Tibial artery (tissue), 4 donors: Measurements from ENCODE around the gene CNOT3.

Experiments used
- DNase-seq, 2 donors: peaks; one replicate each; pipeline ENCODE4 v3.0.0-alpha.2; 2019
- H3K27ac ChIP-seq, 2 donors: fragments of 200-600 bp; sonication (generic) in 1 of 2; 1 replicate in 1 of 2; 2 replicates in 1 of 2; pipeline ENCODE4 v1.5.1; 2018 to 2019; ENCODE audit warnings: mild to moderate bottlenecking in 1 of 2
- H3K27me3 ChIP-seq, 2 donors: fragments of 200-600 bp; sonication (generic) in 1 of 2; one replicate each; pipeline versions ENCODE4 v1.5.1 to v1.6.0; 2016 to 2019
- H3K36me3 ChIP-seq, 3 donors: fragments of 200-600 bp; sonication (generic) in 2 of 3; one replicate each; pipeline ENCODE4 v1.5.1; 2016 to 2019; ENCODE audit warnings: mild to moderate bottlenecking in 2 of 3
- H3K4me1 ChIP-seq, 4 donors: fragments of 200-600 bp; sonication (generic) in 2 of 4; 1 replicate in 3 of 4; 2 replicates in 1 of 4; pipeline ENCODE4 v1.5.1; 2016 to 2019
- H3K4me3 ChIP-seq, 2 donors: fragments of 200-600 bp; sonication (generic) in 1 of 2; 1 replicate in 1 of 2; 2 replicates in 1 of 2; pipeline ENCODE4 v1.5.1; 2018 to 2019; ENCODE audit warnings: mild to moderate bottlenecking in 2 of 2
- H3K9me3 ChIP-seq, 3 donors: fragments of 200-600 bp; sonication (generic) in 1 of 3; one replicate each; pipeline ENCODE4 v1.5.1; 2016 to 2019
- intact Hi-C: fragments of 100-400 bp; cut with DNase I; formaldehyde crosslinking; loops from one replicate; pipeline ENCODE4 v1.15.0; 2023; ENCODE audit warnings: low total_unique reads
- TF ChIP-seq, protein P1 (sequence below), 2 experiments: fragments of 200-600 bp in 1 of 2; fragments of 450-650 bp in 1 of 2; IDR thresholded peaks; one replicate each; pipeline ENCODE4 v1.5.1; 2017 to 2019; ENCODE audit warnings: antibody characterized with exemption in 2 of 2, mild to moderate bottlenecking in 1 of 2, moderate library complexity in 1 of 2

CNOT3 gene

DNA sequence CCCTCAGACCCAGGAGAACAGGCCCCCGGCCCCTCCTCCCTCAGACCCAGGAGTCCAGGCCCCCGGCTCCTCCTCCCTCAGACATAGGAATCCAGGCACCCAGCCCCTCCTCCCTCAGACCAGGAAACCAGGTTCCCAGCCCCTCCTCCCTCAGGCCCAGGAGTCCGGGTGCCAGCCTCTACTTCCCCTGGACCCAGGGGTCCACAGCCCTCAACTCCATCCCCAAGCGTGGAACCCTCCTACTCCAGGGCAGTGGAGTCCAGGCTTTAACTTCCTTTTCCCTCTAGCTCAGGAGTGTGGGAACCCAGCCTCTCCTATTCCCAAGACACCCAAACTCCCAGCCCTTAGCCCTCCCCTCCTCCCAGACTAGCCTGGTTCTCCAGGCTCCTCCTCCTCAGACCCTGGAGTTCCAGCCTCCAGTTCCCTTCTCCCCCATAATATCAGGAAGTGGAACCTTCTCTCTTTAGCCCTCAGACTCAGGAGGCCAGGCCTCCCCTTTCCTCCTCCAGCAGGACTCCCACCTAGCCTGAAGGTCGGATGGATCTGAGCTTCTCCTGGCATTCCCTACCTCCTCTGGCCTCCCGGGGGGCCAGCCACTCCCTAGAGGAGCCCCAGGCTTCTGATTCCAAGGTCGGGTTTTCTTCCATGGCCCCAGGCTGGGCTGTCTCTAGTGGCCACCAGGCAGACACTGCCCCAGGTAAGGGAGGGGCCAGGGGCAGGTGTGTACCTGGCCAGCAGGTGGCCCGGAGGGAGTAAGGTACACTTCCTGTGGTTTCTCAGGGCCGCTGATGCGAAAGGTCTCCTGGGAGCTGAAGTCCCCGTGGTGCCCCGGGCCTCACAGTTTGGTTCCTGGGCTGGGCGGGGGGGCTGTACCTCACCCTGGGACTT is 35.2 kb downstream of the CNOT3 start, which contains the start of gene TMC4:
TSS of gene TMC4 (minus strand) at position 690 of the 888 bp plus-strand sequence. CDS start at position 647, 43 bp downstream.
- Histone ChIP-seq H3K4me1 (peaks cover 0 to 18% (median 3%) of the 10 kb centered on the region in 4 donors), H3K9me3 (no peaks in the 10 kb centered on the region), H3K36me3 (peaks cover 0 to 12% (median 10%) of the 10 kb centered on the region in 3 donors), H3K27me3 (peaks cover 0 to 21% of the 10 kb centered on the region in 2 donors), H3K27ac (no peak within 1 kb of the TSS), H3K4me3 (no peak within 1 kb of the TSS)
- DNase-seq, result no peak
- TF ChIP-seq, protein P1, sequence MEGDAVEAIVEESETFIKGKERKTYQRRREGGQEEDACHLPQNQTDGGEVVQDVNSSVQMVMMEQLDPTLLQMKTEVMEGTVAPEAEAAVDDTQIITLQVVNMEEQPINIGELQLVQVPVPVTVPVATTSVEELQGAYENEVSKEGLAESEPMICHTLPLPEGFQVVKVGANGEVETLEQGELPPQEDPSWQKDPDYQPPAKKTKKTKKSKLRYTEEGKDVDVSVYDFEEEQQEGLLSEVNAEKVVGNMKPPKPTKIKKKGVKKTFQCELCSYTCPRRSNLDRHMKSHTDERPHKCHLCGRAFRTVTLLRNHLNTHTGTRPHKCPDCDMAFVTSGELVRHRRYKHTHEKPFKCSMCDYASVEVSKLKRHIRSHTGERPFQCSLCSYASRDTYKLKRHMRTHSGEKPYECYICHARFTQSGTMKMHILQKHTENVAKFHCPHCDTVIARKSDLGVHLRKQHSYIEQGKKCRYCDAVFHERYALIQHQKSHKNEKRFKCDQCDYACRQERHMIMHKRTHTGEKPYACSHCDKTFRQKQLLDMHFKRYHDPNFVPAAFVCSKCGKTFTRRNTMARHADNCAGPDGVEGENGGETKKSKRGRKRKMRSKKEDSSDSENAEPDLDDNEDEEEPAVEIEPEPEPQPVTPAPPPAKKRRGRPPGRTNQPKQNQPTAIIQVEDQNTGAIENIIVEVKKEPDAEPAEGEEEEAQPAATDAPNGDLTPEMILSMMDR (IDR thresholded peaks at IDR 0.05), result no peak
- intact Hi-C loops, result no loop called here

DNA sequence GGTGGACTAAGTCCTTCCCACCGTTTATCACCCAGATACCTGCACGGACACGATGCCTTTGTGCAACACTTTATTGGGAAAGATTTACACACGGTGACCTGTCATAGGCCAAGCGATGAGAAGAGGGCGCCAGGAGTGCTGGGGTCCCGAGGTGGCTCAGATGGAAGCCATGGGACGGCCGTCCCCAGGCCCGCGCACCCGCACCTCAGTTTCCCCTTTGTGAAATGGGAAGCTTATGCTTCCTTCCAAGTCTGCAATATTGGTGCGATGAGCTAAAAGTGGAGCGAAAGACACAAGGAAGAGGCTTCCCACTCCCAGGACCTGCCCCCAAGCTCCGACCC is 35.8 kb downstream of the CNOT3 start:
- TF ChIP-seq, protein P1 (IDR thresholded peaks at IDR 0.05), result no peak
- Histone ChIP-seq H3K36me3 (peaks cover 0 to 16% (median 16%) of the 10 kb centered on the region in 3 donors), H3K4me3 (no peak overlapping the region), H3K27ac (no peak overlapping the region), H3K4me1 (peaks cover 0 to 15% (median 2%) of the 10 kb centered on the region in 4 donors), H3K9me3 (no peaks in the 10 kb centered on the region), H3K27me3 (peaks cover 0 to 21% of the 10 kb centered on the region in 2 donors)
- DNase-seq, result no peak
- intact Hi-C loops, result no loop called here

DNA sequence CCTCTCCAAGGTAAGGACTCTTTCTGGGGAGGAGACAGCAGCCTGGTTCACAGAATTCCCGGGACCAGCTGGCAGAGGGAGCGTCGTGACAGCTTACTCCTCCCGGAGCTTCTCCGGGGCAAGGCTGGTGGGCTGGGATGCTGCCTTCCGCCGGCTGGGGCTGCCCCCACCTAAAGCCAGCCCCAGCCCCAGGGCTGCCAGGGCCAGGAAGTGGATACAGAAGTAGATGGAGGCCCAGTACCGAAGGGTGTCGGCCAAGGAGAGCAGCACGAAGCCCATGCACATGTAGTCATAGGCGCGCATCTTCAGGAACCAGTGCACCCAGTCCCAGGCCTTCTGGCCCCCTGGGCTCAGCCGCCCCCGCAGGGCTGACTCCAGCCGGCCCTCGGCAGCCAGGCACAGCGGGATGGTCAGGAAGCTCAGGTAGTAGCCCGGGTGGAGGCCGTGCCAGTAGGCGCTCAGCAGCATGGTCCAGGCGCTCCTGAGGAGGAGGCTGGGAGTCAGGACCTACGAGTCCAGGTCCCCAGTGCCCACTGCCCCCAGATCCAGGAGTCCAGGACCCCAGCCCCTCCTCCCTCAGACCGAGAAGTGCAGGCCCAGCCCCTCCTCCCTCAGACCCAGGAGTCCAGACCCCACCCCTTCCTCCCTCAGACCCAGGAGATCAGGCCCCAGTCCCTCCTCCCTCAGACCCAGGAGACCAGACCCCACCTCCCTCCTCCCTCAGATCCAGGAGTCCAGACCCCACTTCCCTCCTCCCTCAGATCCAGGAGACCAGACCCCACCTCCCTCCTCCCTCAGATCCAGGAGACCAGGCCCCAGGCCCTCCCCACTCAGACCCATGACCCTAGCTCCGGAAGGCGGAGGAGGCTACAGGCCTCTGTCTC is 36.6 kb downstream of the CNOT3 start:
- no peak for DNase-seq
- Histone ChIP-seq H3K9me3 (no peaks in the 10 kb centered on the region), H3K27me3 (peaks cover 0 to 21% of the 10 kb centered on the region in 2 donors), H3K4me1 (peaks cover 0 to 13% (median 2%) of the 10 kb centered on the region in 4 donors), H3K36me3 (peaks cover 0 to 25% (median 18%) of the 10 kb centered on the region in 3 donors), H3K27ac (no peak overlapping the region), H3K4me3 (no peak overlapping the region)
- TF ChIP-seq, protein P1 (IDR thresholded peaks at IDR 0.05), result no peak
- intact Hi-C loops, result no loop called here

DNA sequence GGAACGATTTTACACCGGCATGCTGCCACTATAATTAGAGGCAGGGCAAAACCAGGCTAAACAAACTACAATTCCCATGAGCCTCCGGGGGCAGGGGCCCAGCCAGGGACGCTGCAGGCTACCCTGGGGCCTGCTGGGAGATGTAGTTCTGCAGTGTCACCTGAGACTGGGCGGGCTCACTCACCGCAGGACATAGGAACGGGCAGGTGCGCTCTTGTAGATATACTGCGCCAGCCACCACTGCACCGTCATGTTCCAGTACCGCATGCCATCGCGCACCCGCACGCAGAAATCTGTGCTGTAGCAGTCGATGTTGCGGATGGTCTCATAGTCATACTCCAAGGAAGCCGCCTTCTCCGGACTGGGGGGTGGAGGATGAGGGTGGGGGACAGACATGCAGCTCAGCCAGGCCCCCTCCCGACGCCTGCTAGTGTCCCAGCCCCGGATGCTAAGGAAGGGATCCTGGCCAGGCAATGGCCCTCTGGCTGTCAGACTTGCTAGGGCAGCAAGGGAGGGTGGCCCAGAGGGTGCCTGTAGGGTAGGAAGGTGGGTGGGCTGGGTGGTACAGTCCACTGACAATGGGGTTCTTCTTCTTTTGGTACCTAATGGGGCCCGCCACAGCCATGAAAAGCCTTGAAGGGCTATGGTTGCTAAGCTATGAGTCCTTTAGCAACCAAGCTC is 41.2 kb downstream of the CNOT3 start:
- H3K36me3 ChIP-seq, result peaks cover 7 to 54% (median 29%) of the 10 kb centered on the region in 3 donors
- no peak for DNase-seq
- no peak overlapping the region for H3K27ac ChIP-seq
- H3K4me1 ChIP-seq, result no peaks in the 10 kb centered on the region
- H3K9me3 ChIP-seq, result no peaks in the 10 kb centered on the region
- H3K27me3 ChIP-seq, result peaks cover 0 to 7% of the 10 kb centered on the region in 2 donors
- H3K4me3 ChIP-seq, result no peak overlapping the region
- intact Hi-C loops, result no loop called here
- TF ChIP-seq, protein P1 (IDR thresholded peaks at IDR 0.05), result no peak

DNA sequence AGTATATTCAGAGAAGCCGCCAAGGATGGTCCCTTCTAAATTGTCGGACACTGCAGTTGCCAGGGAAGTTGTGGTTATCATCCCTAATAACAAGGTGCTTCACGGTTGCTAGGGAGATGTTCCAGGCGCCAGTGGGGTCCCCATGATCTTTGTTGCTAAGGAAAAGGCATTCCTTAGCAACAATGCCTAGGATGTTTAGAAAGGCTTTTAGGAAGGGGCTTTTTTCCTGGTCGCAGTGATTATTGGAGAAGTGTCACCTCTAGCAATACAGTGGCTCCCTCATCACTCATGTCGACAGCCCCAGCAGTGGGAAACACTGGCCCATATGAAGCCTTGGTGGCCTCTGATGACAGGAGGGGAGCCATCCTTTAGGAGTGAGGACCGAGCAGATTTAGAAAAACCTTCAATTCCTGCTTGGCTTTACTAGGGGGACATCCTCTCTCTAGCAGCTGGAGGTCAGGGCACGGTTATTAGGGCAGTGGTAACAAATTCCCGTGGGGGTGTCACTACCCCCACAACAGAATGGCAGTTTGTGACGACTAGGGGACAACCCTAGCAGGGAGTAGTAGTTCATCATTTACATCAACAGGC is 41.8 kb downstream of the CNOT3 start:
- no peaks in the 10 kb centered on the region for H3K4me1 ChIP-seq
- H3K4me3 ChIP-seq, result no peak overlapping the region
- intact Hi-C loops, result no loop called here
- DNase-seq, result no peak
- peaks cover 7 to 56% (median 29%) of the 10 kb centered on the region in 3 donors for H3K36me3 ChIP-seq
- H3K9me3 ChIP-seq, result no peaks in the 10 kb centered on the region
- H3K27me3 ChIP-seq, result peaks cover 0 to under 1% of the 10 kb centered on the region in 2 donors
- H3K27ac ChIP-seq, result no peak overlapping the region
- TF ChIP-seq, protein P1 (IDR thresholded peaks at IDR 0.05), result no peak
